Esophagus muscularis mucosa (tissue), 4 donors: ENCODE results near the gene NHEJ1. TPM values are rescaled to one million over a fixed set of nuclear protein-coding genes. Genes with fewer than 3 reads are reported as not detected.

Source experiments
- DNase-seq: peaks from one replicate; pipeline ENCODE4 v3.0.0-alpha.2; 2017; ENCODE audit errors: extremely low spot score
- H3K27ac ChIP-seq, 4 donors: fragments of 200-600 bp; sonication (generic); replicated peaks in 1 of 4; 1 replicate in 3 of 4; 2 replicates in 1 of 4; pipeline ENCODE4 v1.5.1; 2016 to 2019; ENCODE audit warnings: mild to moderate bottlenecking in 1 of 4
- H3K27me3 ChIP-seq, 4 donors: fragments of 200-600 bp; sonication (generic); one replicate each; pipeline versions ENCODE4 v1.5.1 to v1.6.0; 2016 to 2019
- H3K36me3 ChIP-seq, 4 donors: fragments of 200-600 bp; sonication (generic); one replicate each; pipeline ENCODE4 v1.5.1; 2016 to 2019
- H3K4me1 ChIP-seq, 4 donors: fragments of 200-600 bp; sonication (generic); one replicate each; pipeline ENCODE4 v1.5.1; 2016 to 2019
- H3K4me3 ChIP-seq, 4 donors: fragments of 200-600 bp; sonication (generic); 1 replicate in 2 of 4; 2 replicates in 2 of 4; pipeline ENCODE4 v1.5.1; 2016 to 2019; ENCODE audit warnings: mild to moderate bottlenecking in 4 of 4, moderate library complexity in 1 of 4
- H3K9me3 ChIP-seq, 4 donors: fragments of 200-600 bp; sonication (generic); 1 replicate in 3 of 4; 2 replicates in 1 of 4; pipeline ENCODE4 v1.5.1; 2016 to 2019
- CTCF ChIP-seq, 3 experiments: fragments of 200-600 bp in 2 of 3; fragments of 450-650 bp in 1 of 3; sonication (generic) in 2 of 3; IDR thresholded peaks; one replicate each; pipeline ENCODE4 v1.5.1; 2017 to 2019; ENCODE audit warnings: antibody characterized with exemption in 3 of 3, mild to moderate bottlenecking in 2 of 3, moderate library complexity in 1 of 3
- EP300 ChIP-seq: sonication (generic); formaldehyde crosslinking; IDR thresholded peaks from one replicate; pipeline ENCODE4 v1.6.1; 2017; ENCODE audit warnings: antibody characterized with exemption
- POLR2A ChIP-seq: fragments of 450-650 bp; IDR thresholded peaks from one replicate; pipeline ENCODE4 v1.6.1; 2017; ENCODE audit warnings: antibody characterized with exemption, moderate library complexity, mild to moderate bottlenecking, low read depth
- POLR2AphosphoS5 ChIP-seq, 2 donors: sonication (generic); formaldehyde crosslinking; IDR thresholded peaks; one replicate each; pipeline ENCODE4 v1.6.1; 2017; ENCODE audit warnings: antibody characterized with exemption in 2 of 2
- WGBS: methylation state at CpG from one replicate; pipeline ENCODE4 v1.1.5; 2018; 5-methylcytosine and 5-hydroxymethylcytosine counted together
- intact Hi-C: fragments of 100-400 bp; cut with DNase I; formaldehyde crosslinking; loops from one replicate; pipeline ENCODE4 v1.15.1; 2023
- total RNA-seq, 4 donors: library from RNA; depleted of rRNA; stranded (reverse); fragments of >200 nt; gene quantifications; one replicate each; pipeline versions ENCODE4 v1.1.0 to v1.2.1, GENCODE V29; 2016

Gene NHEJ1
- total RNA-seq, 4 donors from 2014 or later: 15.1 to 24.4 (median 17.8) TPM

GRCh38 chr2:219112651-219113338, 47.8 kb downstream of the NHEJ1 start:
- DNase-seq: no peak
- intact Hi-C loops: no loop called here
- TF ChIP-seq POLR2A (no peak), CTCF (IDR thresholded peaks at IDR 0.05) (no peak), EP300 (no peak), POLR2AphosphoS5 (IDR thresholded peaks at IDR 0.05) (no peak)
- no peaks in the 10 kb centered on the region for H3K27me3 ChIP-seq
- no peak overlapping the region for H3K27ac ChIP-seq
- H3K4me3 ChIP-seq: no peak overlapping the region
- H3K9me3 ChIP-seq: no peaks in the 10 kb centered on the region
- H3K36me3 ChIP-seq: no peaks in the 10 kb centered on the region
- 74% methylated on average over 9 of the region's 9 CpGs for WGBS
- H3K4me1 ChIP-seq: peaks cover 0 to 11% (median 6%) of the 10 kb centered on the region in 4 donors

- 96% methylated on average over 2 of the region's 2 CpGs for WGBS
- Histone ChIP-seq H3K4me1 (peaks cover 0 to 15% (median 6%) of the 10 kb centered on the region in 4 donors), H3K36me3 (no peaks in the 10 kb centered on the region), H3K4me3 (no peak overlapping the region), H3K27me3 (no peaks in the 10 kb centered on the region), H3K9me3 (no peaks in the 10 kb centered on the region), H3K27ac (no peak overlapping the region)
- intact Hi-C loops: no loop called here
- TF ChIP-seq EP300 (no peak), POLR2A (no peak), POLR2AphosphoS5 (IDR thresholded peaks at IDR 0.05) (no peak), CTCF (IDR thresholded peaks at IDR 0.05) (no peak)
- DNase-seq: no peak
Measured at GRCh38 chr2:219112062-219112406, 48.6 kb downstream of the NHEJ1 start.

GRCh38 chr2:219111375-219112061, 49.1 kb downstream of the NHEJ1 start:
- TF ChIP-seq CTCF (IDR thresholded peaks at IDR 0.05): no peak
- TF ChIP-seq POLR2A: no peak
- TF ChIP-seq POLR2AphosphoS5 (IDR thresholded peaks at IDR 0.05): no peak
- TF ChIP-seq EP300: no peak
- Histone ChIP-seq H3K27me3 (no peaks in the 10 kb centered on the region), H3K36me3 (no peaks in the 10 kb centered on the region), H3K27ac (no peak overlapping the region), H3K4me3 (no peak overlapping the region), H3K9me3 (no peaks in the 10 kb centered on the region), H3K4me1 (peaks cover 0 to 15% (median 6%) of the 10 kb centered on the region in 4 donors)
- DNase-seq: no peak
- WGBS: 97% methylated on average over 5 of the region's 5 CpGs
- intact Hi-C loops: no loop called here

- no peaks in the 10 kb centered on the region for H3K9me3 ChIP-seq
- H3K27me3 ChIP-seq: no peaks in the 10 kb centered on the region
- TF ChIP-seq POLR2A (no peak), EP300 (no peak), POLR2AphosphoS5 (IDR thresholded peaks at IDR 0.05) (no peak), CTCF (IDR thresholded peaks at IDR 0.05) (no peak)
- intact Hi-C loops: no loop called here
- no peak for DNase-seq
- 78% methylated on average over 3 of the region's 3 CpGs for WGBS
- no peak overlapping the region for H3K4me3 ChIP-seq
- no peak overlapping the region for H3K27ac ChIP-seq
- no peaks in the 10 kb centered on the region for H3K36me3 ChIP-seq
- peaks cover 0 to 15% (median 6%) of the 10 kb centered on the region in 4 donors for H3K4me1 ChIP-seq
Measured at GRCh38 chr2:219109471-219109870, 51.1 kb downstream of the NHEJ1 start.
